H9 (cell line): ENCODE results near the gene AFAP1. TPM values are rescaled to one million over a fixed set of nuclear protein-coding genes. Genes with fewer than 3 reads are reported as not detected.

Experiments used
- DNase-seq: peaks from one replicate; pipeline ENCODE4 v3.0.0-alpha.2; 2017
- H2AFZ ChIP-seq: one replicate; pipeline ENCODE4 v1.6.1; 2013; ENCODE audit warnings: mild to moderate bottlenecking, low read length, control low read depth, moderate library complexity
- H2AK5ac ChIP-seq: 2 replicates; pipeline ENCODE4 v1.6.1; 2013; ENCODE audit warnings: low read length, control low read depth, mixed read lengths; ENCODE audit not compliant: insufficient read length
- H2BK120ac ChIP-seq: one replicate; pipeline ENCODE4 v1.6.1; 2013; ENCODE audit warnings: low read depth, mild to moderate bottlenecking, low read length, control low read depth, inconsistent platforms; ENCODE audit not compliant: poor library complexity, severe bottlenecking
- H2BK12ac ChIP-seq: 2 replicates; pipeline ENCODE4 v1.6.1; 2013; ENCODE audit warnings: low read length, control low read depth, mixed read lengths, low read depth; ENCODE audit not compliant: insufficient read length
- H2BK15ac ChIP-seq: 2 replicates; pipeline ENCODE4 v1.6.1; 2013; ENCODE audit warnings: low read depth, low read length, control low read depth
- H2BK20ac ChIP-seq: one replicate; pipeline ENCODE4 v1.6.1; 2013; ENCODE audit warnings: low read depth, mild to moderate bottlenecking, low read length, control low read depth, inconsistent platforms; ENCODE audit not compliant: poor library complexity, severe bottlenecking
- H2BK5ac ChIP-seq: 2 replicates; pipeline ENCODE4 v1.6.1; 2013; ENCODE audit warnings: low read length, control low read depth, mixed read lengths; ENCODE audit not compliant: insufficient read length
- H3K14ac ChIP-seq: 2 replicates; pipeline ENCODE4 v1.6.1; 2013; ENCODE audit warnings: low read length, control low read depth; ENCODE audit not compliant: insufficient read depth
- H3K18ac ChIP-seq: 2 replicates; pipeline ENCODE4 v1.6.1; 2013; ENCODE audit warnings: low read depth, mild to moderate bottlenecking, mixed read lengths, low read length, control low read depth; ENCODE audit not compliant: insufficient read length
- H3K23ac ChIP-seq: 2 replicates; pipeline ENCODE4 v1.6.1; 2013; ENCODE audit warnings: low read length, control low read depth, mixed read lengths, low read depth; ENCODE audit not compliant: insufficient read length
- H3K23me2 ChIP-seq: 2 replicates; pipeline ENCODE4 v1.6.1; 2013; ENCODE audit warnings: low read depth, mild to moderate bottlenecking, mixed read lengths, low read length, control low read depth; ENCODE audit not compliant: insufficient read length, poor library complexity, severe bottlenecking
- H3K27ac ChIP-seq: 2 replicates; pipeline ENCODE4 v1.5.1; 2013; ENCODE audit warnings: low read length, control low read depth, mixed read lengths, low read depth; ENCODE audit not compliant: insufficient read length
- H3K27me3 ChIP-seq: 2 replicates; pipeline ENCODE4 v1.6.1; 2013; ENCODE audit warnings: low read length, control low read depth, inconsistent platforms; ENCODE audit not compliant: insufficient read depth
- H3K4ac ChIP-seq: 2 replicates; pipeline ENCODE4 v1.6.1; 2013; ENCODE audit warnings: low read depth, mild to moderate bottlenecking, control low read depth, inconsistent platforms, low read length, moderate library complexity
- H3K4me1 ChIP-seq: 2 replicates; pipeline ENCODE4 v1.6.1; 2013; ENCODE audit warnings: low read length, control low read depth, inconsistent platforms; ENCODE audit not compliant: insufficient read depth
- H3K4me2 ChIP-seq: 2 replicates; pipeline ENCODE4 v1.6.1; 2013; ENCODE audit warnings: low read length, control low read depth, mixed read lengths; ENCODE audit not compliant: insufficient read length, insufficient read depth
- H3K56ac ChIP-seq: 2 replicates; pipeline ENCODE4 v1.6.1; 2013; ENCODE audit warnings: low read depth, mild to moderate bottlenecking, mixed read lengths, low read length, control low read depth; ENCODE audit not compliant: insufficient read length
- H3K79me1 ChIP-seq: 2 replicates; pipeline ENCODE4 v1.6.1; 2013; ENCODE audit warnings: low read depth, mild to moderate bottlenecking, moderate library complexity, low read length, control low read depth, inconsistent platforms; ENCODE audit not compliant: insufficient read depth, poor library complexity, severe bottlenecking
- H3K79me2 ChIP-seq: 2 replicates; pipeline ENCODE4 v1.6.1; 2013; ENCODE audit warnings: low read length, control low read depth, inconsistent platforms; ENCODE audit not compliant: insufficient read depth
- H3K9ac ChIP-seq: 2 replicates; pipeline ENCODE4 v1.6.1; 2013; ENCODE audit warnings: low read length, control low read depth, mixed read lengths; ENCODE audit not compliant: insufficient read length; ENCODE audit errors: extremely low read depth
- H3K9me3 ChIP-seq: one replicate; pipeline ENCODE4 v1.6.1; 2013; ENCODE audit warnings: low read depth, low read length, inconsistent platforms; ENCODE audit not compliant: control insufficient read depth
- H3T11ph ChIP-seq: one replicate; pipeline ENCODE4 v1.6.1; 2013; ENCODE audit warnings: mild to moderate bottlenecking, low read length, control low read depth, inconsistent platforms
- H4K20me1 ChIP-seq: one replicate; pipeline ENCODE4 v1.6.1; 2013; ENCODE audit not compliant: control insufficient read depth, insufficient read length, insufficient read depth
- H4K5ac ChIP-seq: 2 replicates; pipeline ENCODE4 v1.6.1; 2013; ENCODE audit warnings: low read depth, mild to moderate bottlenecking, mixed read lengths, low read length, control low read depth; ENCODE audit not compliant: insufficient read length
- H4K8ac ChIP-seq: replicated peaks from 2 replicates; pipeline ENCODE4 v1.6.1; 2013; ENCODE audit warnings: low read length, control low read depth, mixed read lengths, low read depth; ENCODE audit not compliant: insufficient read length
- H4K91ac ChIP-seq: 2 replicates; pipeline ENCODE4 v1.6.1; 2013; ENCODE audit warnings: low read depth, mild to moderate bottlenecking, moderate library complexity, mixed read lengths, low read length, control low read depth; ENCODE audit not compliant: insufficient read length
- H3K27ac Mint-ChIP-seq, 3 experiments: 2 replicates in 2 of 3; 3 replicates in 1 of 3; pipeline ENCODE4 v1.8.0; 2020 to 2021; ENCODE audit warnings: mixed read lengths in 3 of 3, mild to moderate bottlenecking in 1 of 3, moderate library complexity in 1 of 3
- H3K27me3 Mint-ChIP-seq: 2 replicates; pipeline ENCODE4 v1.8.0; 2021; ENCODE audit warnings: low read depth, mild to moderate bottlenecking, moderate library complexity, mixed read lengths
- H3K36me3 Mint-ChIP-seq, 3 experiments: 2 replicates in 2 of 3; 3 replicates in 1 of 3; pipeline ENCODE4 v1.8.0; 2020 to 2021; ENCODE audit warnings: low read depth in 3 of 3, mixed read lengths in 3 of 3; ENCODE audit not compliant: insufficient read depth in 1 of 3
- H3K4me1 Mint-ChIP-seq, 2 experiments: 2 replicates each; pipeline ENCODE4 v1.8.0; 2020; ENCODE audit warnings: mixed read lengths in 2 of 2
- H3K4me3 Mint-ChIP-seq, 2 experiments: 2 replicates in 1 of 2; 3 replicates in 1 of 2; pipeline ENCODE4 v1.8.0; 2020 to 2021; ENCODE audit warnings: mild to moderate bottlenecking in 2 of 2, mixed read lengths in 2 of 2, moderate library complexity in 1 of 2
- H3K9me3 Mint-ChIP-seq, 2 experiments: 2 replicates in 1 of 2; 3 replicates in 1 of 2; pipeline ENCODE4 v1.8.0; 2020; ENCODE audit warnings: mild to moderate bottlenecking in 2 of 2, mixed read lengths in 2 of 2, moderate library complexity in 1 of 2
- CTCF ChIP-seq: fragments of 200-600 bp; sonication (generic); conservative IDR thresholded peaks from 3 replicates; pipeline ENCODE4 v1.8.0; 2021; ENCODE audit warnings: antibody characterized with exemption, mild to moderate bottlenecking
- WGBS: extraction: QIAGEN DNeasy Blood & Tissue Kit; methylation state at CpG from one replicate; pipeline ENCODE4 v1.1.7; 2013; ENCODE audit warnings: missing lambda C conversion rate, low lambda C conversion rate, mixed read lengths; ENCODE audit not compliant: insufficient read length; ENCODE audit errors: extremely low coverage; 5-methylcytosine and 5-hydroxymethylcytosine counted together
- total RNA-seq: library from RNA; stranded (reverse); gene quantifications from 2 replicates; pipeline ENCODE4 v1.2.1, GENCODE V29; 2021

The AFAP1 gene
- total RNA-seq, 1 experiment from 2014 or later, result 6.5 TPM

GRCh38 chr4:7779432-7779768 lies 160.3 kb downstream of the AFAP1 start:
- H2BK5ac ChIP-seq, result no peak overlapping the region
- H3K4me1 ChIP-seq, result no peaks in the 10 kb centered on the region
- H3K18ac ChIP-seq, result no peak overlapping the region
- no peak overlapping the region for H3K4ac ChIP-seq
- no peaks in the 10 kb centered on the region for H3K79me2 ChIP-seq
- no peaks in the 10 kb centered on the region for H3K23me2 ChIP-seq
- Mint-ChIP-seq H3K27me3 (no peaks in the 10 kb centered on the region), H3K4me1 (peaks cover 10 to 12% of the 10 kb centered on the region in 2 experiments), H3K27ac (no peak overlapping the region), H3K9me3 (no peaks in the 10 kb centered on the region), H3K4me3 (no peak overlapping the region), H3K36me3 (peaks cover 6 to 23% (median 21%) of the 10 kb centered on the region in 3 experiments)
- H4K5ac ChIP-seq, result no peak overlapping the region
- H2BK15ac ChIP-seq, result no peak overlapping the region
- no peaks in the 10 kb centered on the region for H3K27me3 ChIP-seq
- H3K23ac ChIP-seq, result no peak overlapping the region
- H2BK20ac ChIP-seq, result no peak overlapping the region
- no peaks in the 10 kb centered on the region for H4K20me1 ChIP-seq
- no peak overlapping the region for H3K27ac ChIP-seq
- H3T11ph ChIP-seq, result no peak overlapping the region
- no peak overlapping the region for H2BK12ac ChIP-seq
- no peak overlapping the region for H2AK5ac ChIP-seq
- no peak overlapping the region for H3K9ac ChIP-seq
- H3K9me3 ChIP-seq, result no peaks in the 10 kb centered on the region
- DNase-seq, result no peak
- no peaks in the 10 kb centered on the region for H3K79me1 ChIP-seq
- H4K8ac ChIP-seq, result no peak overlapping the region
- no peak overlapping the region for H3K56ac ChIP-seq
- TF ChIP-seq CTCF, result no peak
- H2AFZ ChIP-seq, result no peak overlapping the region
- no peak overlapping the region for H3K14ac ChIP-seq
- no peak overlapping the region for H4K91ac ChIP-seq
- H3K4me2 ChIP-seq, result no peak overlapping the region
- no CpG with 5 or more reads among the region's 5 CpGs for WGBS
- H2BK120ac ChIP-seq, result no peak overlapping the region
